Cortex of kidney (tissue), 1 donor: ENCODE measurements around the gene ZSCAN1.

Source experiments
- DNase-seq: peaks from one replicate; lab custom pipeline; 2025; lab: John Stamatoyannopoulos, UW

Gene ZSCAN1

DNA sequence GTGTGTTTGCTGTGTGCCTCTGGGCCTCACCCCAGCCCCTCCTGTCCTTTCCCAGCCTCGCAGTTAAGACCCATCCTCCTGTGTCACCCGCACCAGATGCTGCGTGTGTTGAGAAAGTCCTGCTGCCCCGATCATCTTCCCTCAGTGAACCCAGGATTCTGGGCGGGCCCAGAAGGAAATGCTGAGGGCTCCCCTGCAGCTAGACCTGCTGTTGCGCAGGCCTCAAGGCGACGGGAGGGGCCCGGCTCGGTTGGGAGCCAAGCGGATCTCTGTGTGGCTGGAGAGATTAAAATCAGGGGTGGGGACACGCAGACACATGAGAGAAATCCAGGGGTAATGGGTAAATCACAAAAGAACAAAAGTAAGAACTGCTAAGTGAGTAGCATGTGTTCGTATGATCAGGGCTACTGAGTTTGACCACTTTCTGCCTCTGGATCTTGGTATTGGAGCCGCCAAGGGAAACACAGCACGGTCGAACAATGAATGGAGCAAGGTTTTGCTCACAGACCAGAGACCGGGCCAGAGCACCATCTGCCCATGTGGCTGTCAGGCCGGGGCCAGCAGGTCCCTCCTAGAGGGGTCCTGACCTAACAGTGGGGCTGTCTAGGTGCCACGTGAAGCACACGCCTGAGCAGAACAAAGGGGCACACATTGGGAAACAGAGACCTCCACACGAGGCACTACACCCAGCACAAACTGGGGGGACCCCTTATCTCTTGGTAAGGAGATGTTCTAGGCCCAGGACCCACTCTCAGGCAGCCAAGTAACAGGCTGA, 7.1 kb downstream of the ZSCAN1 start:
- DNase-seq: no peak

DNA sequence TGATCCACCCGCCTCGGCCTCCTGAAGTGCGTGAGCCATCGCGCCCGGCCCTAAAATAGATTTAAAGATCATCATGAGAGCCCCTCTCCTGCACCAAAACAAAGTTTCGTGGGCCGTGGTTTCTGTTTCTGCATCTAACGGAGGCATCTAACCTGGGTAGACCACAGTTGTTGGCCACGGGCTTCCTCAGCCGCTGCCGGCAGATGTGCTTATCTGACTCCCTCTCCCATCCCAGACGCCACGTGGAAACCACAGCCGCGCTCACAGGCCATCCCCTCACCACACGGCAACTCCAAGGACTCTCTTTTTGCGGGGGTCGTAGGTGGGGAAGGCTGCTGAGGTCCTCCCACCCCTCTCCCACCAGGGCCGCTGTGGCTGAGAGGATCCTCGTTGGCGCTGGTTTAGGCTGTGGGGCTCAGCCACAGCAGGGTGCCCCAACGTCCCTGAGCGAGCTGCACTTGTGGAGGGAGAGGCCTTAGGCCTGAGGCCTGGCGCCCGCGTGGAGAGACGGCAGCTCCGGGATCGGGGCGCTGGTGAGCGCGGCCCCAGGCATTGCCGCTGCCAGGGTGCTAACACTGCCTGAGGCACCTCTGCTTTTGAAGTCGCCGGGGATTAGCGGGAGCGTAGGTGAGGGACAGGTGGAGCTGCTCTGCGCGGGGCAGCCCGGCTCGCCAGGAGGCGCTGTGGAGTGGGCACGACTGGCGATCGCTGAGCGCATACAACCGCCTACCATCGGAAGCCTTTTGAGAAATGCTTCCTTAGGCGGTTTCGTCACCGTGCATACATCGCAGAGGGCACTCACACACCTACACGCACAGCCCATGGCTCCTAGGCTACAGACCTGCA, 8.9 kb downstream of the ZSCAN1 start:
- no peak for DNase-seq

DNA sequence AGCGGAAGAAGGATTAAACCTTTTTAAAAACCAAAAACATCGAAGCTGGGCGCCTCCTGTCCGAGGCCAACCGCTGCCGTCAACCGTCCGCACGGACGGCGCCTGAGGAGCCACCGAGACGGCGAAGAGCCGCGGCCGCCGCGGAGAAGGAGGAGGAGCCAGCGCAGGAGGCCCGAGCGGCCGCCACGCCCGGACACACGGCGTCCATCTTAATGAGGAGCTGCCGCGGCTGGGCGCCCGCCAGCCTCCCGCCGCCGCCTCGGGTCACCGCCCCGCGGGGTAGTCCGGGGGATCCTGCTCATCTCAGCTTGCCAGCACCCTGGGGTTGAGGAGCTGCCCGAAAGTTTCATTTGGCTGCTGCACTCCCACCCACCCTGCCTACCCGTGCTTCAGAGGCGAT, 10.6 kb downstream of the ZSCAN1 start:
- DNase-seq: no peak

- DNase-seq: no peak
Measured at GRCh38 chr19:58044886-58045285, 11.1 kb downstream of the ZSCAN1 start.

- no peak for DNase-seq
Measured at GRCh38 chr19:58045411-58046050, 11.7 kb downstream of the ZSCAN1 start.

- DNase-seq: no peak
Measured at GRCh38 chr19:58046856-58047255, 13.0 kb downstream of the ZSCAN1 start.

GRCh38 chr19:58047672-58048071, 13.8 kb downstream of the ZSCAN1 start:
- no peak for DNase-seq

DNA sequence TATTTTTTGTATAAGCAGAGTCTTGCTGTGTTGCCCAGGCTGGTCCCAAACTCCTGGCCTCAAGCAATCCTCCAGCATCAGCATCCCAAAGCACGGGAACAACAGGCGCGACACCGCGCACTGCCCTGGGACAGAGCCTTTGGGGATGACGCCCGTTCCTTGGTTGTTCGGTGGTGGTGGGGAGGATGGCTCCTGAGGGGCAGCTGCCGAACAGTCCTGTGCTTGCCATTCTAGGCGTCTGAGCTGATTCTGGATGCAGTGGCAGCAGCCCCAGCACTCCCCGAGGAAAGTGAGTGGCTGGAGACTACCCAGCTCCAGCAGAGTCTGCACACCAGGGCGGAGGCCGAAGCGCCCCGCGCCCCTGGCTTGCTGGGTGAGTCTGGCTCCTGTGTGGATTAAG, 18.4 kb downstream of the ZSCAN1 start:
- DNase-seq: no peak

- DNase-seq: no peak
Measured at GRCh38 chr19:58053480-58054156, 19.8 kb downstream of the ZSCAN1 start.

- no peak for DNase-seq
Measured at GRCh38 chr19:58054901-58055874, 21.4 kb downstream of the ZSCAN1 start.

DNA sequence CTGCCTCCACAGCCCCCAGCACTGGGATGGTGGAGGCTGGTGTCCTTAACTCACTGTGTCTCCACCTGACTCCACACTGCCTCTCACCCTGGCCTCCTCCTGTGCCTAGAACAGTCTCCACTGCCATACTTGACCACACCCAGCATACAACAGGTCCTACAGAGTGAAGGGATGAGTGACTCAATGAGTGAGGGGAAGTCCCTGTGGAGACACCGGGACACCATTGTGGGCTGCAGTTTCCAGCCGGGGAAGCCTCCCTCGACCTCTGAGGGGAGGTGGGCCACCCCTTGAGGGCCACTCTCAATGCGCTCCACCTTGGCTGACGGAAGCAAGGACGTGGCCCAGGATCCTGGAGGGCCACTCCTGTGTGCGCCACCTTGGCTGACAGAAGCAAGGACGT, 22.4 kb downstream of the ZSCAN1 start:
- no peak for DNase-seq

- DNase-seq: no peak
Measured at GRCh38 chr19:58056861-58057260, 23.0 kb downstream of the ZSCAN1 start.

GRCh38 chr19:58058467-58058866, 24.6 kb downstream of the ZSCAN1 start:
- DNase-seq: no peak

DNA sequence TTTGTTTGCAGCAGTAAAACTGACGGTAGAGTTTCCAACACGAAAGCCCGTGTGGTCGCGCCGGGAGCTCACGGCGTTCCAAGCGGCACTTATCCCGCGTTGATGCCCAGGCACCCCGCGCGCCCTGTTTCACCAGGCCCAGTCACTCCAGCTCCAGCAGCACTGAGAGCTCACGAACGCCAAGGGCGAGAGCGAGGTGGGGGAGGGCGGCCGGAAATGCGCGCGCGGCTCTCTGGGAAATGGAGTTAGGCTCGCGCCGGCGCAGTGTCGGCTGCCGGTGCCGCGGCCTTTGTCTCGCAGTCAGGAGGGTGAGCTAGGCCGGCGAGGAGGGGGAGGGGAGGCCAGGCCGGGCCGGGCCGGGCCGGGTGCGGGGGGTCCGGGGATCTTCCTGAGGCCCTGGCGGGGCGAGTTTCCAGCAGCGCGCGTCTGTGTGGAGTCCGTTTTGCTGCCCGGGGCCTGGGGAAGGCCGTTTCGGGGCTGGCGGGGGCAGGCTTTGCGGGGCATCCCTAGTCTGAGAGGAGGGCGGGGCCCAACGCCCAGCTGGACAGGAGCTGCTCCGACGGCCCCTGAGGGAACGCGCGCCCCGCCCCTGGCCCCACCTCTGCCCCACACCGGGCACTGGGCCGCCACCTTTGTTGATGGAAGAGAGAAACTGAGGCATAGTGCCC, 25.3 kb downstream of the ZSCAN1 start, which contains the start of gene ZNF135:
TSS of gene ZNF135 (plus strand) at position 280 of the 668 bp plus-strand sequence. CDS start 721 bp downstream, outside the sequence.
- peak; percentile 57 for DNase-seq

DNA sequence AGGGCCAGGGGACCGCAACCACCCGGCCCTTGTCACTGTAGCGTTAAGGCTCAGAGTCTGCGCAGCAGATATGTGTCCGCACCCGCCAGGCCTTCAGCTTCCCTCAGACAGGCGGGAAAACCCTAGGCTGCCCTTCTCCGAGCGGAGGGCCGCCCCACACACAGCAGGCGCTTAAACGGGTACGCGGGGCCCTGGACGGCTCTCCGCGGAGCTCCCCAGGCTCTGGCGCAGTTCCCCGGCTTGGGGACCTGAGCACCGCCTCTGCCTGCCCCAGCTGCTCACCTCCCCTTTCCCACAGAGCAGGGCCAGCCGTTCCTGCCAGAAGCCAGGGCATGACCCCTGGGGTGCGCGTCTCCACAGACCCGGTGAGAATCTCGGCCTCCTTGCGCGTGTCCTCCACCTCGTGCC, 25.9 kb downstream of the ZSCAN1 start:
- no peak for DNase-seq

- no peak for DNase-seq
Measured at GRCh38 chr19:58060231-58060630, 26.4 kb downstream of the ZSCAN1 start.

DNA sequence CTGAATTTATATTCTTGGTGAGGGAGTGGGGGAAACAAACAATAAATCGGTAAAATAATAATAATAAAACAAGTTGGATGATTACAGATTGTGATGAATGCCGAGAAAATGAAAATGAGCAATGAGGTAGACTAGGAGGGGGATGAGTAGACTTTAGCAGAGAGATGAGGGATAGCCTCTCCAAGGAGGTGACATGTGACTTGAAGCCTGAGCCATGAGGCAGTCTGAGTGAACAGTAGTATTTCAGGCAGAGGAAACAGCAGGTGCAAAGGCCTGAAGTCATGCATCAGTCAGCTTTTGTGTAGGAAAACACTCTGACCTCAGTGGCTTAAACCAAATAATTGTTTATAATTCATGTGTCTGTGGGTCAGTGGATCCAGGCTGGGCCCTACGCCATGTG, 29.9 kb downstream of the ZSCAN1 start:
- DNase-seq: no peak

- no peak for DNase-seq
Measured at GRCh38 chr19:58067240-58067912, 33.6 kb downstream of the ZSCAN1 start.

DNA sequence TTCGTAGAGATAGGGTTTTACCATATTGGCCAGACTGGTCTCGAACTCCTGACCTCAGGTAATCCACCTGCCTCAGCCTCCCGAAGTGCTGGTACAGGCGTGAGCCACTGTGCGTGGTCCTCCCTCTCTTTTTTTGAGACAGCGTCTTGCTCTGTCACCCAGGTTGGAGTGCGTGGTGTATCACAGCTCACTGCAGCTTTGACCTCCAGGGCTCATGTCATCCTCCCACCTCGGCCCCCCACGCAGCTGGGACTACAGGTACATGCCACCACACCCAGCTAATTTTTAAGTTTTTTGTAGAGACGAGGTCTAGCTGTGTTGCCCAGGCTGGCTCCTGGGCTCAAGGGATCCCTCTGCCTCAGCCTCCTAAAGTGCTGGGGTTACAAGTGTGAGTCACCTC, 46.0 kb downstream of the ZSCAN1 start:
- DNase-seq: no peak

DNA sequence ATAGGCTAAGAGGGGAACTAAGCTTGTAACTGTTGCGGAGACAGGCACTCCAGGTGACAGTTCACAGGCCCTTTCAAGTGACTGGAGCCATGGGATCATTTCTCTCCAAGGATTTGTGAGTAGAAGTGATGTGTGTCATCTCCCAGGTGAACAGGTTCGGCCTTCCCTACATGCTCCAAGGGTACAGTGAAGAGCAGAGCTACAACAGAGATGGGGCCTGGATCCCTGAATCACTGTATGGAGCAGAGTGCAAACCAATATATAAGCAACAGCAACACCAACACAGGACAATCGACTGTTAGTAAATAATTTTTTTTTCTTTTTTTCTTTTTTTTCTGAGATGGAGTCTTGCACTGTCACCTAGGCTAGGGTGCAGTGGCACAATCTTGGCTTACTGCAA, 49.2 kb downstream of the ZSCAN1 start:
- no peak for DNase-seq
